HepG2 (cell line): Measurements from ENCODE around the gene PNKP. TPM values are rescaled to one million over a fixed set of nuclear protein-coding genes. Genes with fewer than 3 reads are reported as not detected.
A peak's percentile ranks its signal among the peaks of the same experiment; 100 is the strongest.

Experiments
- ETV6 ChIP-seq: sonication (generic); formaldehyde crosslinking; conservative IDR thresholded peaks from 2 replicates; pipeline ENCODE4 v1.4.0; 2020; ENCODE audit warnings: missing genetic modification reagents
- GATA4 ChIP-seq: sonication (generic); IDR thresholded peaks from 2 replicates; pipeline ENCODE4 v1.6.1; 2016; ENCODE audit warnings: antibody characterized with exemption, low read depth, borderline replicate concordance
- GMEB1 ChIP-seq: sonication (generic); formaldehyde crosslinking; IDR thresholded peaks from 2 replicates; pipeline ENCODE4 v1.5.1; 2020; ENCODE audit warnings: missing genetic modification reagents, mild to moderate bottlenecking, borderline replicate concordance
- HOXD1 ChIP-seq: sonication (generic); formaldehyde crosslinking; IDR thresholded peaks from 2 replicates; pipeline ENCODE4 v1.5.0; 2020; ENCODE audit warnings: missing genetic modification reagents
- MTF1 ChIP-seq: sonication (generic); formaldehyde crosslinking; IDR thresholded peaks from 2 replicates; pipeline ENCODE4 v1.5.0; 2020; ENCODE audit warnings: missing genetic modification reagents
- NFAT5 ChIP-seq: sonication (generic); formaldehyde crosslinking; IDR thresholded peaks from 2 replicates; pipeline ENCODE4 v1.4.0; 2020; ENCODE audit warnings: missing genetic modification reagents
- NFE2L1 ChIP-seq: sonication (generic); formaldehyde crosslinking; IDR thresholded peaks from 2 replicates; pipeline ENCODE4 v1.4.0; 2020; ENCODE audit warnings: missing genetic modification reagents, mild to moderate bottlenecking, borderline replicate concordance
- PBX3 ChIP-seq: sonication (generic); formaldehyde crosslinking; IDR thresholded peaks from 2 replicates; pipeline ENCODE4 v1.8.1; 2023; ENCODE audit warnings: missing genetic modification reagents, inconsistent platforms, borderline replicate concordance
- POLR2G ChIP-seq: fragments of 200-400 bp; formaldehyde crosslinking; IDR thresholded peaks from 2 replicates; pipeline ENCODE4 v1.6.1; 2018; ENCODE audit warnings: mild to moderate bottlenecking, low read depth, low read length, moderate library complexity
- SIN3A ChIP-seq: IDR thresholded peaks from 2 replicates; pipeline ENCODE4 v1.6.1; 2011; ENCODE audit warnings: low read depth, mild to moderate bottlenecking, control low read depth, low read length, borderline replicate concordance
- SMYD3 ChIP-seq: sonication (generic); formaldehyde crosslinking; IDR thresholded peaks from 2 replicates; pipeline ENCODE4 v1.8.1; 2023; ENCODE audit warnings: mild to moderate bottlenecking, missing genetic modification reagents
- TCF7 ChIP-seq: sonication (generic); IDR thresholded peaks from 2 replicates; pipeline ENCODE4 v1.6.1; 2016; ENCODE audit warnings: antibody characterized with exemption, low read depth
- ZFP37 ChIP-seq: sonication (generic); formaldehyde crosslinking; IDR thresholded peaks from 2 replicates; pipeline ENCODE4 v1.4.0; 2020; ENCODE audit warnings: missing genetic modification reagents, borderline replicate concordance
- ZNF609 ChIP-seq: sonication (generic); formaldehyde crosslinking; IDR thresholded peaks from 2 replicates; pipeline ENCODE4 v1.4.0; 2020; ENCODE audit warnings: mild to moderate bottlenecking, missing genetic modification reagents, borderline replicate concordance
- ZNF713 ChIP-seq: sonication (generic); formaldehyde crosslinking; IDR thresholded peaks from 2 replicates; pipeline ENCODE4 v1.4.0; 2020; ENCODE audit warnings: mild to moderate bottlenecking, missing genetic modification reagents
- polyA plus RNA-seq, 8 experiments: library from polyadenylated mRNA; depleted of rRNA in 3 of 8; stranded (reverse) in 7 of 8; unstranded in 1 of 8; fragments of >200 nt; fragmentation: Illumina TruSeq in 4 of 8; extraction: Trizol in 4 of 8; gene quantifications; 2 replicates each; pipeline versions ENCODE4 v1.2.1 to v1.2.3, GENCODE V29; 2011 to 2016; ENCODE audit warnings: low read depth in 4 of 8, missing spikeins in 1 of 8, mixed read lengths in 1 of 8; ENCODE audit not compliant: insufficient read depth in 1 of 8
- total RNA-seq, 5 experiments: library from RNA; depleted of rRNA; stranded (reverse); fragments of >200 nt; fragmentation: Illumina TruSeq; extraction: Trizol; gene quantifications; 2 replicates each; pipeline ENCODE4 v1.2.3, GENCODE V29; 2016; ENCODE audit warnings: low read depth in 1 of 5

Gene PNKP
- total and polyA plus RNA-seq, 2 of the 13 experiments (the other 11 are each of a cell fraction or from before 2014, with no cell fraction given): 12.7 to 27.1 TPM

- TF ChIP-seq NFE2L1 (no peak), ZNF609 (CRISPR knock-in tag) (peak; percentile 21; the same call in 1 of the 2 replicates), ETV6 (CRISPR knock-in tag) (no peak; the same call in 1 of the 2 replicates), POLR2G (peak; percentile 79), GMEB1 (CRISPR knock-in tag) (peak; percentile 78), NFAT5 (CRISPR knock-in tag) (no peak), TCF7 (no peak), ZNF713 (CRISPR knock-in tag) (no peak), MTF1 (CRISPR knock-in tag) (no peak), SMYD3 (no peak), PBX3 (CRISPR knock-in tag) (no peak; the same call in 1 of the 2 replicates), ZFP37 (CRISPR knock-in tag) (no peak), HOXD1 (peak; percentile 41; the same call in 1 of the 2 replicates), GATA4 (no peak), SIN3A (no peak; the same call in 1 of the 2 replicates)
Observed at GRCh38 chr19:49850487-49851342, 16.7 kb downstream of the PNKP start, which contains the start of gene PTOV1 (continued).
